Activated T-helper 1 cell treated with Interleukin-2 at 50 U/mL for 16 hours (primary cell): ENCODE data around the gene RSU1.

Experiments
- DNase-seq: peaks from one replicate; pipeline ENCODE4 v3.0.0-alpha.2; 2020; ENCODE audit warnings: low read depth

The RSU1 gene

DNA sequence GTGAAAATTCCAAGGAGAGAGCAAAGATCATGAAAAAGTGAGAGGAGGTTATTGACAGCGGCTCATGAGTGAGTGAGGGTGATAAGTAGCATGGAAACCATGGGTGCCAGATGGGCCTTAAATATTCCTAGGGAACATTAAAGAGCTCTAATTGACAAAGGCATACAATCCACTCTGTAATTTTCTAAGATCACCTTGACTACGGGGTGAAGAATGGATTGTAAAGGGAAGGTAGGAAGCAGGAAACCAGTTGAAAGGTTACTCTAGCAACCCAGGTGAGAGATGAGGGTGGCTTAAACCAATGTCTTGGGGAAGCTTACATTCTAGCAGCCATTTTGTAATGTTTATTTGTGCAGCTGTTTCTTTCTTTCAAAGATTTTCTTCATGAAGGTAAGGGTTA, 75.7 kb downstream of the RSU1 start:
- DNase-seq = no peak

DNA sequence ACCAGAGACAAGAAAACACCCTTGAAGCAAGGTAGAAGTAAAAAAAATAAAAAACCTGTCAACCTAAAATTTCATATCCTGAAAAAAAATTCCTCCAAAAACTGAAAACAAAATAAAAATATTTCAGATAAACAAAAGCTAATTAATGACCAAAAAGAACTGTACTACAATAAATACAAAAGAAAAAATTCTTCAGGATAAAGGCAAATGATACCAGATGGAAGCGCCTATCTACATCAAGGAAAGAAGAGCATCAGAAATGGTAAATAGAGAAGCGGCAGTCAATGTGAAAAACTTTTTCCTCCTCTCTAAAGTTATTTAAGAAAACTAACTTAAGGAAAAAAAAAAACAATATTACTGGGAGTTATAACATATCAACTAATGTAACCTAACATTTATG, 79.8 kb downstream of the RSU1 start:
- DNase-seq = no peak

DNA sequence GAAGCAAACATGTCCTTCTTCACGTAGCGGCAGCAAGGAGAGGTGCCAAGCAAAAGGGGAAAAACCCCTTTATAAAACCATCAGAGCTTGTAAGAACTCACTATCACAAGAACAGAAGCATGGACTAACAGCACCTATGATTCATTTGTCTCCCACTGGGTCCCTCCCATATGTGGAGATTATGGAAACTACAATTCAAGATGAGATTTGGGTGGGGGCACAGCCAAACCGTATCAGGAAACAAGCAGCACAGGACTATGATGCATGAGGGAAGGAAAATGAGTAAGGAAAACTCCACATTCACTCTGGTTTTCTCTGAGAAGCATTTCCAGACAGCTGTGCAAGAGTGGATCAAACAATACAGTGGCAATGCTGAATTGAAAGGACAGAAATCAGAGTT, 81.6 kb downstream of the RSU1 start:
- no peak for DNase-seq

DNA sequence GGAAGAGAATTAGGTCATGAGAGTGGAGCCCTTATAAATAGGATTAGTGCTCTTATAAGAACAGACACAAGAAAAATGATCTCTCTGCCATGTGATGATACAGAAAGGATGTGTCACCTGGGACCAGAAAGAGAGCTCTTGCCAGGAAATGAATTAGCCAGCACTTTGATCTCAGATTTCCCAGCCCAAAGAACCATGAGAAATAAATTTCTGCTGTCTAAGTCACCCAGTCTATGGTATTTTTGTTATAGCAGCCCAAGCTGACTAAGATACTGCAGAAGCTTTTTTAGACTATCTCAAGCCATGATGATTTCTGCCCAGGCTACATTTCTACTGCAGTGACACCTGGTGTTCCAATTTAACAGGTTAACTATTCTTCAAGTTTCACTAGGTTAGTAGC, 84.8 kb downstream of the RSU1 start:
- no peak for DNase-seq

DNA sequence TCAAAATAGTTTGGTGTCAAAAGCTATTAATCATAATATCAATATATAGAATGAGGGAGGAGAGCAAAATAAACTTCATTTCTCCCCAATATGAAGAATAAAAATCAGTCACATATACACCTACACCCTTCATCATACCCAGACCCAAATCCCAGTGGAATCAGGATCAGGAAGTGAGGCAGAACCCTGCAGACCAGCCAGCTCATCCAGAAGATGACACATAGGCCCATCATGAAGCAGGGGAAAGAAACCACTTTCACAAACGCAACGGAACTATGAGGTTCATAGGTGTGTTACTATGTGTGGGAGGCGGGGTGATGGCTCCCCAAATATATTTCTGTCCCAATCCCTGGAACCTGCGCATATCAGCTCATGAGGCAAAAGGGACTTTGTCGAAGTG, 89.0 kb downstream of the RSU1 start:
- no peak for DNase-seq

DNA sequence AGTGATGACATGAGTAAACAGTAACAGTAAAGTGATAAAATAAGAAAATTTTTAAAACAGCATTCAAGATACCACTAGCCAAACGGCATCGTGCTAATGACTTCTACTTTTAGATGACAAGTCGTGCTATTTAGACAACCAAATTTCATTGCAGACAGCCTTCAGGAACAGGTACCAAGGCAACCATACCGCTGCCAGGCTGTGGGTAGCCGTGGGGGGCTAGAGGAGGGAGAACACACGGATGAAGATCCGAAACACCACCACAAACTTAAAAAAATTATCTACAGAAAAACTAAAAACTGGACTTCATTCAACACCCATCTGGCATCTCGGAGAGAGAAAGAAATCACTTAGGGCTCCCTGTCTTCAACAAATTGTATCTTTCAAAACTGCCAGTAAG, 89.6 kb downstream of the RSU1 start:
- DNase-seq = no peak

DNA sequence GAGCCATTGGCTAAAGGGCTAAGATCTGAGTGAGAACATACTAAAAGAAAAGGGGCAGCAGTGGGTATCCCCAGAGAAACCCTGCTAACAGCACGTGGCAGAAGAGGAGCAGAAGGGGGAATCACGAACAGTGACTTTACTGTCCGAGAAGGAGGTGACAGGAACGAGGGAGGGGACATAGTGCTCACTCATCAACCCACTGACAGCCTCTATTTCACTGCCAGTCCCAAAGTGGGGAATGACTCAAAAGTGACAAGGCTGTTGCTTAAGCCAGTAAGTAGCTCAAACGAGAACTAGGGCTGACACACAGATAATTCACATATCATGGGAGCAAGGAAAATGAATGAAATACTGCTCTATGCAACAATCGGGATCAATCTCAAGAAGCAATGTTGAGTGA, 92.7 kb downstream of the RSU1 start:
- DNase-seq = no peak

DNA sequence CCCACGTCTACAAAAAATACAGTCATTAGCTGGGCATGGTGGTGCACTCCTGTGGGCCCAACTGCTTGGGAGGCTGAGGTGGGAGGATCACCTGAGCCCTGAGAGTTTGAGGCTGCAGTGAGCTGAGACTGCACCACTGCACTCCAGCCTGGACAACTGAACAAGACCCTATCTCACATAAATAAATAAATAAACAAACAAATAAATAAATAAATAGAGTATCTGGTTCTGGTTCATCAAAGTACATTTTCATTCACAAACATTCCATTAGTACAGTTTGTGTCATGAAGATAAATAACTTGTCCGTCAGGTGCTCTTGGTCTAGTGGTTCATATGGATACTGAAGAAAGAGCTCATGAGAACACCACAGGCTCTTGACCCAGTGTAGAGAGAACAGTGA, 96.4 kb downstream of the RSU1 start:
- no peak for DNase-seq

DNA sequence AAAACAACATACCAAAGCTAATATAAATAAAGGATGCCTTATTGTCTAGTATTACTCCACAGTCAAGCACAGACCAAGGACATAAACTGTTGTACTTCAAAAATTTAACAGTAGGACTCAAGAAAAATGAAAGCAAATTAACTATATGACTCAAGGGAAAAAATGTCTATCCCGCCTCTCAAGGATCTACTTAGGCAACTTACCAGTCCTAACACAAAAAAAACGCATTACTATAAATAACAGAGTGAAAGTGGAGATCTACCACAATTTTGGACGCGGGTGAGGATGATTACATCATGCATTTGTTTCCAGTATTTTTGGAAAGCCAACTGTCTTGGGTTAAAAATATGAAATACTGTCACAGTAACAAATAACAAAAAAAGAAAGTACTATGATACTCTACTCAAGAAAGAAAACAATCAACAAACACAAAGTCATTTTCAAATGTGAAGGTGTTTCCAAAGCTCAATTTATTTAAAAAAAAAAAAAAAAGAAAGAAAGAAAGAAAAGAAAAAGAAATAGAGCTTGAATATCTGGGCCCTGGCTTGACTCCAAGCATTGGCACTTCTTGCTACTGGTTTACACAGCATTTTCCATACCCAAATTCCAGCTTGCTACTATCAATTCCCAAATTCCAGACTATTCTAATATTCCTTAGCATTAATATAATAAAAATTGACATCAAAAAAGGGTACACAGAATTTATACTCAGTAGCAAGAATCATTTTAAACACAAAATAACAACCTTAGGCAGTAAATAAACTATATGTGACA, 99.4 kb downstream of the RSU1 start:
- no peak for DNase-seq

DNA sequence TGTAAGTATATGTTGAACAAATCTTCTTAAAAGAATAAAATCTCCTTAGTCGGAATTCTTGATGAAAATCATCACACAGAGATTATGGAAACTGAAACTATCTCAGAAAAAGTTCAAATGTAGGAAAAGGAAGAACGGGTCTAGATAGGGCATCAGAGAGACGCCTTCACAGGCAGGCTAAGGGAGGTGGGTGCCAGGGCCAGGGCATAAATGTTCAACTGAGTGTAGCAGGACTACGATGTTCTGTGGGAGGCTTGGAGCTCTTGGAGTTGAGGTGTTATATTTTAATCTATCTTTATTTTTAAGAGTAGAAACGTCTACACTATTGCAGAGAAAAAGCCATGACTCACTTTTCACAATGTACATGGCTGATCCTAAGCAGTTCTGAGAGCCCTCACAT, 101.2 kb downstream of the RSU1 start:
- no peak for DNase-seq

DNA sequence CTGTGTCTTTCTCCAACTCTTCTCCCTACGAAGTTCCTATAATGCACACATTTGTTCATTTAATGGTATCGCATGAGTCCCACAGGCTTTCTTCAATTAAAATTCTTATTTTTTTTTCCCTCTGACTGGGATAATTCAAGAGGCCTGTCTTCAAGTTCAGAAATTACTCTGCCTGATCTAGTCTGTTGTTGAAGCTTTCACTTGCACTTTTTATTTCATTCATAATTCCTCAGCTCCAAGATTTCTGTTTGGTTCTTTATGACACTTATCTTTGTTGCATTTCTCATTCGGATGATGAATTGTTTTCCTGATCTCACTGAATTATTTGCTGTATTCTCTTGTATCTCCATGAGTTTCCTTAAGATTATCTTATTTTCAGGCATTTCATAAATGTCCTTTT, 103.9 kb downstream of the RSU1 start:
- no peak for DNase-seq

DNA sequence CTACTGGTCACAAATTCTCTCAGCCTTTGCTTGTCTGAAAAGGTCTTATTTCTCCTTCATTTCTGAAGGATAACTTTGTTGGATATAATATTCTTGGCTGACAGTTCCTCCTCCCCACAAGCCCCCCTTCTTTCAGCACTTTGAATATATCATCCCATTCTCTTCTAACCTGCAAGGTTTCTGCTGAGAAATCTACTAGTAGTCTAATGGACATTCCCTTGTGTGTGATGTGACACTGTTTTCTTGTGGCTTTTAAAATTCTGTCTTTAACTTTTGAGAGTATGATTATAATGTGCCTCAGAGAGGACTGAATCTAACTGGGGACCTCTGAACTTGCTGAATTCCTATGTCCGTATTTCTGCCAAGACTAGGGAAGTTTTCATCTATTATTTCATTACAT, 104.3 kb downstream of the RSU1 start:
- DNase-seq = no peak

DNA sequence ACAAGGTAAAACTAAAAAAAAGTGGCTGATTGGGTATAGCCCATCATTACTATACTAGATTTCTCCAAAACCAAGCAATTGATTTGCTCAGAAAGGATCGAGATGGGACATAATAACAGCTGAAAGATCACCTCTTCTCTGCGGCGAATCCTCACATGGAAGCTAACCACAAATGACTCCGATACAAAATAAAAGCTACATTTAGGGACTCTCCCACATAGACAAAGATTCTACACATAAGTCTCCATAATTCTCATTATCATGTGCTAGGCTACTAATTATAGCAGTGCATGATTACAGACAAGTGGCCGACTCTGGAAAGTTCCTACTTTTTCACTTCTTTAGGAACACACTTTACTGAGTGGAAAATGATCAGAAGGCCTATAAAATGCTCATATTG, 116.9 kb downstream of the RSU1 start:
- no peak for DNase-seq

DNA sequence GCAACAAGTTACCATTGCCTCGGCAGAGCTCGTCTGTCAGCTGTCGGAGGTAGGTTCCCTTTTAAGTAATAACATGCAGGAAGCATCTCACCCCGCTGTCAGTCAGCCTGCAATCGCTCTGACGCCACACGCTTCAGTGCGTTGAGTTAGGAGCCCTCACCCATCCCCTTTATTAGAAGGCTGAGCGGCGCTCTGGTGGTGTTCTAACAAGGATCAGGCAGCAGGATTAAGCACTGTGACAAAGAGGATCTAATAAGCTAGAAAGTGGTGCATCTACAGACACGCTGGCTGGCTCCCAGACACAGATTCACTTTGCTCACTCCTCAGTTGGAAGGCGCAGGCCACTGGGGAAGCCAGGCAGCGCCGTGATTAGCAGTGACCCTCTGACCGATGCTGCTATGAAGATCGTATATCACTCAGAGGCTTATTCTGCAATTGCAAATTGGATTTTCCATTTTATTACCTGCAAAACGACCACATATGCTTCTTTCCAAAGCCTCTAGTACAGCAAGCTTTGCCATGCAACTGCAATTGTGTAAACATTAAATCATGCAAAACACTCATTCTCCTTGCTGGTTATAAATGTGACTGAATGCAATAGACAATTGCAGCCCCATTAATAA, 117.7 kb downstream of the RSU1 start:
- no peak for DNase-seq

DNA sequence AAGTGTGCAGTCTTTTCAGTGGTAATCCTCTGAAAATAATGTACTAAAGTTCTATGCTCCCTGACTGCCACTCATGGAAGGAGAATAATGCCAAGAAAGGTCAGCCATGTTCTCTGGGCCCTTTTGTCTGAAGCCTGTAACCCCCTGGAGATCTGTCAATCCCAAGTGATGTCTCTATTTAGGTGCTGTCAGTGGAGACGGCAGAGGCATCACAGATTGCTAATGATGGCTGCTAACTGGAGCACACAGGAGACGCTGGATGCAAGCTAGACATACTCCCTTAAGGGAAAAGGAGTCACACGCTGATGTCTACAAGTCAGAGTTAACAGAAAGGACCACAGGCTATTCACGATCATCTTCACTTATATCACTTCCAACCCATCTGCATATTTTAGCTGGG, 118.8 kb downstream of the RSU1 start:
- no peak for DNase-seq

DNA sequence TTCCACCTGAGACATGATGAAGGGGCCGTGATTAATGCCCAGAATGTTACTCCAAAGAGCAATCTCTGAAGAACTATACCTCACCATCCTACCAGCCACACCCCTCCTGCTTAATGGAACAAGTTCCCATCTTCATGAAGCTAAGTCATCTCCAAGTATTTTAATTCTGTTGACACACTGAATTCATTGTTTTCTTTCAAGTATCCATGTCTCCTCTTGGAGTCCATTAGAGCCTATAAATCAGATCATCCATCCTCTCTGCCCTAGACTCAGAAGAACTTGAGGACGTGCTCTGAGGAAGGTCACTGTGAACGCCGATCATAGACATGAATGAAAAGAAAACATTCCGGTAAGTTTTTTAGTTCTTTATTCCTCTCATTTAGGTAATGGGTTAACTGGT, 126.8 kb downstream of the RSU1 start:
- no peak for DNase-seq

DNA sequence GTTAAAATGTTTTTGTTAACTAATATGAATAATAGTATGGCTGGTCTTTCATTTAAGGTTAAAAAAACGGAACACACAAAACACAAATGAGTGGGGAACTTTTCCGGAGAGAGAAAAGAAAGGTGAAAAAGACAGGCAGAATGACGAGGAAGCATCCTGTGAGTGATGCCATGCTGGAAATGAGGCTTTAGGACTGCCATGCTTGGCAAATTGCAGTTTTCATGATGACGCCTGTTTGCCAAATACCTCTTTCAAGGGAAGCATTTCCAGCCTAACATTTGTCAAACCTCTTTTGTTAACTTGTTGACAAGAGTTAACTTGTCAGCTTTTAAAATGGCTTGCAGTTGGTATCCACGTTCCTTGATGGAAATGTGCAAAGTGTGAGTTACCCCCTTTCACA, 127.5 kb downstream of the RSU1 start:
- DNase-seq = no peak

DNA sequence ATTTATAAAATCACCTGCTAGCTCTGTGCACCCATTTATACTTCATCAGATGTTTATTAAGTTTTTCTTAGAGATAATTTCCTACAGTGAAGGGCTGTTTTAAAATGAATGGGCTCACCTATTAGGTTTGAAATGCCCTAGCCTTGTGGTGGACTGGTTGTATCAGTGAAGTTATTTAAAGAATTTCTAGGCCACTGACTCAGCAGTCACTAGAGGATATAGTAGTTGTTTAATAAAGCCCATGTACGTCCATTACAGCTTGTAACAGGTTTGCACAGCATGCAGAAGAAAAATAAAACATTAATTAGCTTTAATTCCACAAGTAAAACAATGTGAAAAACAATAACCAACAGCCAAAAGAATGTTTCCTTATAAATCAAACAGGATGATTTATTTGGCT, 128.0 kb downstream of the RSU1 start:
- DNase-seq = no peak

DNA sequence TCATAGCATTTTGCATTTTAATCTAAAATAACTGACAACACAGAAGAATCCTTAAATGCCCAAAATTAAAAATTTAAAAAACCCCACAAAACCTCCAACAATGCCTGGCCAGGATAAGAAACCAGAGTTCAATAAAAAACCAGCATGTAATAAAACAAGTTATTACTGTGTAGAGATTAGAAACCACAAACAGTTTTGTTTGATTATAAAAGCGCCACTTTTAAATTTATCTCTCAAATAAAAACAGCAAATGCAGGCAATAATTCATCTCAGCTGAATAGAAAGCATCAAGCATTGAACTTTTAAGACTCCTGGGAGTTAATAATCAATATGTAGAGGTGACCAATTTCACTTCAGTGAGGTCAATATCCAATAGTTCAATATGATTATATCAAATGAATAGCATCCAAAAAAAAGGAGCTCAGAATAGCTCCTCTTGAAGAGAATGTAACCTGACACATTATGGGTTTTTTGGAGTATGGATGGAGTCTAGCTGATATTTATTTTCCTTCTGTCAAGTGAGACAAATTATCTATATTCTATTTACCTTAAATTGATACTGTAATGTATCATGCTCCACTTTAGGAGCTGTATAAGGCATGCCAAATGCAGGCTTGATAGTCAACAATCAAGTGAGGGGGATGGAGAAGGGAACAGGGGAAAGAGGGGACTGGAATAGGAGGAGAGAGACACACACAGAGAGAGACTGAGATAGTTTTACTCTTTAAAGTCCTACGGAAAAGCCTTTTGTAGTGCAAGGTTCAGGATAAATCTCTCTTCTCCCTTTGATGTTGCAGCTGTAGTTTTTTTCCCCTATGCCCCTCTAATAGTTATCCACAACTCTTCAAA, 130.9 kb downstream of the RSU1 start:
- DNase-seq = no peak

DNA sequence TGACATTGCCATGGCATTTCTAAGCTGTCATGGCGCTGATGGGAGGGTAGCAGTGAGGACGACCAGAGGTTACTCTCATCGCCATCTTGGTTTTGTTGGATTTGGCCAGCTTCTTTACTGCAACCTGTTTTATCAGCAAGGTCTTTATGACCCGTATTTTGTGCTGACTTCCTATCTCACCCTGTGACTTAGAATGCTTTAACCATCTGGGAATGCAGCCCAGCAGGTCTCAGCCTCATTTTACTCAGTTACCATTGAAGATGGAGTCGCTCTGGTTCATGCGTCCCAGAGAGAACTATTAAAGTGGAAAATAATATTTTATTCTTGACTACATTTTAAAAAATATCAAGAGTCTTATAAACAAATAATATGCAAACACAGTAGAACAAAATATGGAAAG, 131.7 kb downstream of the RSU1 start:
- no peak for DNase-seq

DNA sequence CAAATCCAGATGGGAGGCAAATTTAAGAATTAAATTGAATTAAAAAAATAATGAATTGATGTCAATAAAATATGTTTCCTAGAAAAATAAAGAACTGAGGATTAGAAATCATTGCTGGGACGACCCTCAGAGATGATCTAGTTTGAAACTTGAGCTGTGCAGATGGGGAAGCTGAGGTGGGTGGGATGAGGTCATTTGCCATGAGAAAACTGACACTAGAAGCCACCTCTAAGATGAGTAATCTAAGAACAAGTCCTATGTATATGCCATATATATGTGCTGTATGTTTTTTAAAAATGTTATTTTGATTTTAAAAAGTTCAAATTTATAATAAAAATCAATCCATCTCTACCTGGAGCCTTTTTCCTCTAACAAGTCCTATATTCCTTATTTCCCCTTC, 135.7 kb downstream of the RSU1 start:
- no peak for DNase-seq

DNA sequence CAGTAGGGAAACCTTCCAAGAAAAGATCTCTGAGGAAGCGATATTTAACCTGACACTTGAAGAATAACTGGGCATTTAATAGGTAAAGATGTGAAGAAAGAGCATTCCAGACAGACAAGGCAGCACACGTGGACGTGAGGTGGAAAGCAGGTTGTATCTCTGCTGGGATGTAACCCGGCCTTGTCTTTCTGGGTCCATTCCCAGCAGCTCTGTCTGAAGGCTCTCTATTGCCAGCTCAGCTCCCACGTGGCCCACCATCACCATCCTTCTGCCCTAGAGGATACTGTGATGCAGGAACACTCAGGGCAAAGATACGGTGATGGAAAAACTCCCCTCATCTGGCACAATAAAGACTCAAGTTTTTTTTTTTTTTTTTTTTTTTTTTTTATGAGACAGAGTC, 137.7 kb downstream of the RSU1 start:
- no peak for DNase-seq

DNA sequence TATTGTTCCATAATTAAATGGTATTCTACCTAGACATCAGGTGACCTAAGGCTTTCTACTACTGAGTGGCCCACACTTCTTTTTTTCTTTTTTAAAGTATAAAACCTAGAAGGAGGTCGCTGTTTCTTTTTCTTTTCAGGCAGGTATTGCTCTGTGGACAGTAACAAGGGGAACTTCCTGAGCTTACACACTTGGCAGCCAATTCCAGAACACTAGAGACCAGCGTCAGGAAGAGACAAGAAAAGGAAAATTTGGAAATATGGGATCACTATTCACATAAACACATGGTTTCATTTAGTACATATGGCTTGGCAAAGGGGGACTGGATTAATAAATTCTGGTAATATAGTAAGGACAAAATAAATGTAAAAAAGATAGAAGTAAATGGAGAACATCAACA, 141.9 kb downstream of the RSU1 start:
- no peak for DNase-seq
